OCI-LY1 (cell line): ENCODE results near the gene MGST1.

Experiments
- H2AFZ ChIP-seq: fragments of 200-600 bp; sonication (generic), shearing (Covaris generic); 2 replicates; pipeline ENCODE4 v1.6.0; 2014; ENCODE audit warnings: antibody characterized with exemption, mild to moderate bottlenecking, low read length
- H3F3A ChIP-seq: fragments of 200-600 bp; sonication (generic), shearing (Covaris generic); 2 replicates; pipeline ENCODE4 v1.6.0; 2014; ENCODE audit warnings: mild to moderate bottlenecking, antibody characterized with exemption, low read length, moderate library complexity; ENCODE audit not compliant: insufficient read depth
- H3K27ac ChIP-seq: fragments of 200-600 bp; sonication (generic); 2 replicates; pipeline ENCODE4 v1.5.1; 2014; ENCODE audit warnings: low read length, mixed run types, mild to moderate bottlenecking, low read depth; ENCODE audit not compliant: poor library complexity, severe bottlenecking
- H3K27me3 ChIP-seq: fragments of 200-600 bp; sonication (generic); 2 replicates; pipeline ENCODE4 v1.6.0; 2014; ENCODE audit warnings: antibody characterized with exemption, mild to moderate bottlenecking, low read length, moderate library complexity; ENCODE audit not compliant: insufficient read depth
- H3K36me3 ChIP-seq: fragments of 200-600 bp; sonication (generic); 2 replicates; pipeline ENCODE4 v1.6.1; 2014; ENCODE audit warnings: mild to moderate bottlenecking, antibody characterized with exemption, low read length, moderate library complexity, mixed read lengths; ENCODE audit not compliant: insufficient read depth
- H3K4me1 ChIP-seq: fragments of 200-600 bp; sonication (generic); 2 replicates; pipeline ENCODE4 v1.5.1; 2014; ENCODE audit warnings: mild to moderate bottlenecking, low read length, moderate library complexity; ENCODE audit not compliant: insufficient read depth, severe bottlenecking
- H3K4me2 ChIP-seq: fragments of 200-600 bp; sonication (generic), shearing (Covaris generic); 2 replicates; pipeline ENCODE4 v1.6.1; 2014; ENCODE audit warnings: low read length
- H3K4me3 ChIP-seq: fragments of 200-600 bp; sonication (generic); 2 replicates; pipeline ENCODE4 v1.5.1; 2014; ENCODE audit warnings: low read length, low read depth, mild to moderate bottlenecking, mixed read lengths; ENCODE audit not compliant: poor library complexity, severe bottlenecking
- H3K79me2 ChIP-seq: fragments of 200-600 bp; shearing (Covaris generic); 2 replicates; pipeline ENCODE4 v1.6.1; 2016; ENCODE audit warnings: mixed run types, low read length, mixed read lengths; ENCODE audit not compliant: insufficient read depth
- H3K9ac ChIP-seq: fragments of 200-600 bp; sonication (generic), shearing (Covaris generic); 2 replicates; pipeline ENCODE4 v1.6.1; 2014; ENCODE audit warnings: mild to moderate bottlenecking, low read length, mixed read lengths
- H3K9me2 ChIP-seq: fragments of 200-600 bp; sonication (generic), shearing (Covaris generic); 2 replicates; pipeline ENCODE4 v1.6.1; 2014; ENCODE audit warnings: low read depth, mild to moderate bottlenecking, low read length, mixed read lengths
- H3K9me3 ChIP-seq: fragments of 200-600 bp; shearing (Covaris generic); 2 replicates; pipeline ENCODE4 v1.6.1; 2014; ENCODE audit warnings: low read length, mixed read lengths
- H4K20me1 ChIP-seq: fragments of 200-600 bp; sonication (generic), shearing (Covaris generic); 2 replicates; pipeline ENCODE4 v1.6.0; 2016; ENCODE audit warnings: mild to moderate bottlenecking, low read length; ENCODE audit not compliant: insufficient read depth
- CTCF ChIP-seq: fragments of 200-600 bp; sonication (generic), shearing (Covaris generic); IDR thresholded peaks from 2 replicates; pipeline ENCODE4 v1.5.1; 2017; ENCODE audit warnings: mild to moderate bottlenecking, antibody characterized with exemption, low read length, moderate library complexity, mixed read lengths
- EZH2 ChIP-seq: fragments of 200-600 bp; sonication (generic), shearing (Covaris generic); IDR thresholded peaks from 2 replicates; pipeline ENCODE4 v1.8.0; 2017; ENCODE audit warnings: borderline replicate concordance, mixed run types, mild to moderate bottlenecking, antibody characterized with exemption, low read length, moderate library complexity, mixed read lengths

Gene MGST1

GRCh38 chr12:16349131-16349460 is 1.7 kb downstream of the MGST1 start:
- H3K4me1 ChIP-seq = no peaks in the 10 kb centered on the region
- TF ChIP-seq EZH2 = no peak
- TF ChIP-seq CTCF = no peak
- H3K27ac ChIP-seq = no peak overlapping the region
- H3K79me2 ChIP-seq = no peaks in the 10 kb centered on the region
- H3K36me3 ChIP-seq = no peaks in the 10 kb centered on the region
- H3K4me2 ChIP-seq = no peak overlapping the region
- H3K27me3 ChIP-seq = no peaks in the 10 kb centered on the region
- H3K9ac ChIP-seq = no peak overlapping the region
- no peaks in the 10 kb centered on the region for H4K20me1 ChIP-seq
- no peak overlapping the region for H2AFZ ChIP-seq
- H3K4me3 ChIP-seq = no peak overlapping the region
- H3K9me2 ChIP-seq = no peaks in the 10 kb centered on the region
- H3K9me3 ChIP-seq = no peaks in the 10 kb centered on the region
- no peaks in the 10 kb centered on the region for H3F3A ChIP-seq

GRCh38 chr12:16350682-16351081 is 3.2 kb downstream of the MGST1 start:
- Histone ChIP-seq H3K36me3 (no peaks in the 10 kb centered on the region), H3K9me2 (no peaks in the 10 kb centered on the region), H3K9ac (no peak overlapping the region), H3K27me3 (no peaks in the 10 kb centered on the region), H3K9me3 (no peaks in the 10 kb centered on the region), H3K27ac (no peak overlapping the region), H3K79me2 (no peaks in the 10 kb centered on the region), H2AFZ (no peak overlapping the region), H3K4me3 (no peak overlapping the region), H4K20me1 (no peaks in the 10 kb centered on the region), H3K4me1 (no peaks in the 10 kb centered on the region), H3F3A (no peaks in the 10 kb centered on the region), H3K4me2 (no peak overlapping the region)
- TF ChIP-seq EZH2 (no peak), CTCF (no peak)

GRCh38 chr12:16352481-16352880 is 5.0 kb downstream of the MGST1 start:
- no peaks in the 10 kb centered on the region for H3K27me3 ChIP-seq
- no peaks in the 10 kb centered on the region for H3K9me3 ChIP-seq
- H4K20me1 ChIP-seq = no peaks in the 10 kb centered on the region
- H3K9me2 ChIP-seq = no peaks in the 10 kb centered on the region
- no peak overlapping the region for H3K27ac ChIP-seq
- H3K4me2 ChIP-seq = no peak overlapping the region
- no peaks in the 10 kb centered on the region for H3F3A ChIP-seq
- no peak overlapping the region for H3K9ac ChIP-seq
- H3K79me2 ChIP-seq = no peaks in the 10 kb centered on the region
- no peaks in the 10 kb centered on the region for H3K36me3 ChIP-seq
- H2AFZ ChIP-seq = no peak overlapping the region
- H3K4me3 ChIP-seq = no peak overlapping the region
- H3K4me1 ChIP-seq = no peaks in the 10 kb centered on the region
- TF ChIP-seq CTCF (no peak), EZH2 (no peak)
